Calu3 (cell line): ENCODE results near the gene RNF115. TPM values are rescaled to one million over a fixed set of nuclear protein-coding genes. Genes with fewer than 3 reads are reported as not detected.

ENCODE experiments used
- BruUV-seq: library from RNA; stranded (reverse); fragments of 400-500 nt; replicated peaks from 2 replicates; lab custom pipeline; 2021; lab: Mats Ljungman, UMichigan
- CTCF ChIA-PET: fragments of 300-600 bp; sonication (Branson Sonifier 250); formaldehyde crosslinking; loops from one replicate; lab custom pipeline; 2022; ENCODE audit warnings: antibody characterized with exemption; lab: Charles Lee
- DNase-seq: peaks from one replicate; pipeline ENCODE4 v3.0.0; 2022
- H3K27ac Mint-ChIP-seq: one replicate; pipeline ENCODE4 v1.8.0; 2022; ENCODE audit warnings: mixed read lengths; ENCODE audit not compliant: unreplicated experiment
- H3K27me3 Mint-ChIP-seq: one replicate; pipeline ENCODE4 v1.8.0; 2022; ENCODE audit warnings: mixed read lengths; ENCODE audit not compliant: unreplicated experiment
- H3K36me3 Mint-ChIP-seq: one replicate; pipeline ENCODE4 v1.8.0; 2022; ENCODE audit warnings: mild to moderate bottlenecking, moderate library complexity, mixed read lengths; ENCODE audit not compliant: insufficient read depth, unreplicated experiment
- H3K4me1 Mint-ChIP-seq: one replicate; pipeline ENCODE4 v1.8.0; 2022; ENCODE audit warnings: mild to moderate bottlenecking, low read depth, mixed read lengths; ENCODE audit not compliant: unreplicated experiment
- H3K4me3 Mint-ChIP-seq: one replicate; pipeline ENCODE4 v1.8.0; 2022; ENCODE audit warnings: mild to moderate bottlenecking, low read depth, moderate library complexity, mixed read lengths; ENCODE audit not compliant: unreplicated experiment
- H3K9me3 Mint-ChIP-seq: one replicate; pipeline ENCODE4 v1.8.0; 2022; ENCODE audit warnings: low read depth, mixed read lengths; ENCODE audit not compliant: unreplicated experiment
- intact Hi-C: fragments of 100-400 bp; cut with micrococcal nuclease; formaldehyde crosslinking; loops from one replicate; pipeline ENCODE4 v1.10.0; 2022; ENCODE audit not compliant: unreplicated experiment
- total RNA-seq: library from RNA; stranded (reverse); gene quantifications from 2 replicates; pipeline ENCODE4 v1.2.3, GENCODE V29; 2022
- TF ChIP-seq, protein P1 (sequence below): fragments of 200-600 bp; IDR thresholded peaks from one replicate; pipeline ENCODE4 v1.8.0; 2022; ENCODE audit warnings: antibody characterized with exemption; ENCODE audit not compliant: unreplicated experiment

The RNF115 gene
- total RNA-seq, 1 experiment from 2014 or later, result 9.5 TPM

GRCh38 chr1:145786271-145786670, 37.6 kb downstream of the RNF115 start:
- DNase-seq, result no peak
- Mint-ChIP-seq H3K27me3 (no peaks in the 10 kb centered on the region), H3K4me1 (peaks cover 26% of the 10 kb centered on the region), H3K9me3 (no peaks in the 10 kb centered on the region), H3K27ac (no peak overlapping the region), H3K36me3 (peaks cover 9% of the 10 kb centered on the region), H3K4me3 (no peak overlapping the region)
- TF ChIP-seq, protein P1, sequence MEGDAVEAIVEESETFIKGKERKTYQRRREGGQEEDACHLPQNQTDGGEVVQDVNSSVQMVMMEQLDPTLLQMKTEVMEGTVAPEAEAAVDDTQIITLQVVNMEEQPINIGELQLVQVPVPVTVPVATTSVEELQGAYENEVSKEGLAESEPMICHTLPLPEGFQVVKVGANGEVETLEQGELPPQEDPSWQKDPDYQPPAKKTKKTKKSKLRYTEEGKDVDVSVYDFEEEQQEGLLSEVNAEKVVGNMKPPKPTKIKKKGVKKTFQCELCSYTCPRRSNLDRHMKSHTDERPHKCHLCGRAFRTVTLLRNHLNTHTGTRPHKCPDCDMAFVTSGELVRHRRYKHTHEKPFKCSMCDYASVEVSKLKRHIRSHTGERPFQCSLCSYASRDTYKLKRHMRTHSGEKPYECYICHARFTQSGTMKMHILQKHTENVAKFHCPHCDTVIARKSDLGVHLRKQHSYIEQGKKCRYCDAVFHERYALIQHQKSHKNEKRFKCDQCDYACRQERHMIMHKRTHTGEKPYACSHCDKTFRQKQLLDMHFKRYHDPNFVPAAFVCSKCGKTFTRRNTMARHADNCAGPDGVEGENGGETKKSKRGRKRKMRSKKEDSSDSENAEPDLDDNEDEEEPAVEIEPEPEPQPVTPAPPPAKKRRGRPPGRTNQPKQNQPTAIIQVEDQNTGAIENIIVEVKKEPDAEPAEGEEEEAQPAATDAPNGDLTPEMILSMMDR, result no peak
- CTCF ChIA-PET, result no interaction called here
- intact Hi-C loops, result no loop called here
- BruUV-seq, result no TSS peak

DNA sequence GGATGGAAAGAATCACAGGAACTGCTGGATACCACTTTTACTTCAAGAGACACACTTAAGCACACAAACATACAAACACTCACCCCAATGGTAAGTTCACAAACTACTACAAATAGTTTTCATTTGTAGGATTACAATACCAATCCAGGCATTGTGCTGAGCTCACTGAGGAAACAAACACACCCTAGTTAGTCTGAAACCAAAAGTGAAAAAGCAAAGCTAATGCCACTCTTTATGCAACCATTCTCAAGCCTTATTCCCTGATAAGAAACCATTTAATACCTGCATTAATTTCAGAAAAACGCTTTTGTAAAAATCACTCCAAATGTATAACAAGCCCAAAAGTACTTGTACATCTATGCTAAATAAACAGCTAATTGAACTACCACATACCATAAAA, 38.3 kb downstream of the RNF115 start:
- no TSS peak for BruUV-seq
- TF ChIP-seq, protein P1, result no peak
- Mint-ChIP-seq H3K27me3 (no peaks in the 10 kb centered on the region), H3K9me3 (no peaks in the 10 kb centered on the region), H3K27ac (no peak overlapping the region), H3K4me3 (no peak overlapping the region), H3K4me1 (peaks cover 33% of the 10 kb centered on the region), H3K36me3 (peaks cover 9% of the 10 kb centered on the region)
- intact Hi-C loops, result no loop called here
- CTCF ChIA-PET, result no interaction called here
- no peak for DNase-seq

- CTCF ChIA-PET, result no interaction called here
- Mint-ChIP-seq H3K27ac (no peak overlapping the region), H3K4me1 (peaks cover 34% of the 10 kb centered on the region), H3K4me3 (no peak overlapping the region), H3K27me3 (no peaks in the 10 kb centered on the region), H3K36me3 (peaks cover 9% of the 10 kb centered on the region), H3K9me3 (no peaks in the 10 kb centered on the region)
- DNase-seq, result no peak
- no TSS peak for BruUV-seq
- TF ChIP-seq, protein P1, result no peak
- intact Hi-C loops, result loop anchor here (5.0 kb wide), 2 partner anchors 38 to 42 kb away; partner anchors contain the start of genes POLR3C and RNF115
These were observed 39.5 kb downstream of the RNF115 start for GRCh38 chr1:145784409-145784808.

GRCh38 chr1:145782272-145783099, 41.4 kb downstream of the RNF115 start:
- H3K9me3 Mint-ChIP-seq, result no peaks in the 10 kb centered on the region
- DNase-seq, result peak; percentile 39
- no peaks in the 10 kb centered on the region for H3K27me3 Mint-ChIP-seq
- no TSS peak for BruUV-seq
- intact Hi-C loops, result loop anchor here (5.0 kb wide), 2 partner anchors 40 kb away; partner anchors contain the start of genes POLR3C and RNF115
- CTCF ChIA-PET, result interaction anchor here (1.1 kb wide), 1 partner anchor 42 kb away, joined by 4 read pairs; no protein-coding TSS in a partner anchor
- peaks cover 45% of the 10 kb centered on the region for H3K4me1 Mint-ChIP-seq
- H3K27ac Mint-ChIP-seq, result peak overlapping the region; percentile 85
- TF ChIP-seq, protein P1, result no peak
- H3K4me3 Mint-ChIP-seq, result no peak overlapping the region
- H3K36me3 Mint-ChIP-seq, result peaks cover 9% of the 10 kb centered on the region
